IPS DF 4.7 (cell line): Measurements from ENCODE around the gene PCGF5.
"Not testable (repeated sequence)": the region's sequence is repeated elsewhere in the genome, so short reads cannot be mapped to it uniquely, and the experiment has no call there.

Experiments used
- DNase-seq: peaks from one replicate; pipeline ENCODE4 v3.0.0-alpha.2; 2013; ENCODE audit warnings: low spot score; ENCODE audit errors: extremely low read depth

PCGF5 gene

GRCh38 chr10:91284486-91285090 lies 64.1 kb downstream of the PCGF5 start:
- no peak for DNase-seq

- DNase-seq: no peak
These were observed 66.1 kb downstream of the PCGF5 start for GRCh38 chr10:91286572-91286971.

DNA sequence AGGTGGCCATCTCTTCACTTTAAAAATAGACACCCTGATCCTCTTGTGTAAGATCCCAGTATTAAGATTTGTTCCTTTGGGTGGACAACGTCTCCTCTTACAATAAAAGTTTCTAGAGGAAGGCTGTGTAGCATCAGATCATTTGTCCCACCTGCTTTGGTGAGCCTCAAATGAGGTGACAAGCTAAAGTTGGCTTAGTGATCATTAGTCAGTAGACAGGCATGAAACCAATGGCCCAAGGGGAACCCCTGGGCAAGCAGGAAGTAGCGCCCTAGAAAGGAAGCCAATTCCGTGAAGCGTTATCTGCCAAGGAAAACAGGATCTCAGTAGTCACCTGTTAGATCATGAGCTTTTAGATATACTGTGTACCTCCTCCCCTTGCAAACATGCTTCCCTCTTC lies 66.8 kb downstream of the PCGF5 start:
- DNase-seq: no peak

- DNase-seq: no peak
These were observed 67.4 kb downstream of the PCGF5 start for GRCh38 chr10:91287912-91288311.

DNA sequence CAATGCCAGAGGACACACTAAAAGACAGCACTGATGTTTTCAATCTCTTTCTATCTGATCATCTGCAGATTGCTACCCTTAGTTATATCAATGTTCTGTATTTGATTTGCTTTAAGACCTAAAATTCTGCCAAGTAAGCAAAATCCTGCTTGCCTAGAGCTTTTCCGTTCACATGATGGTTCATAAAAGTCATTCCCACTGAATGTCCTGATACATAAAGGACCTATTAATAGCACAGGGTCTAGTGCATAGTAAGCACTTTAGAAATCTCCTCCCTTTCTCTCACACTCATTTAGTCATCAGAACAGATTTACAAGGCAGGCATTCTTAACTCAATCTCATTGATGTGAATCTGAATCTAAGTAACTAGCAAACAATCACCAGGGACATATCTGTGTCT lies 68.8 kb downstream of the PCGF5 start:
- DNase-seq: no peak

- DNase-seq: no peak
These were observed 70.1 kb downstream of the PCGF5 start for GRCh38 chr10:91290607-91291006.

DNA sequence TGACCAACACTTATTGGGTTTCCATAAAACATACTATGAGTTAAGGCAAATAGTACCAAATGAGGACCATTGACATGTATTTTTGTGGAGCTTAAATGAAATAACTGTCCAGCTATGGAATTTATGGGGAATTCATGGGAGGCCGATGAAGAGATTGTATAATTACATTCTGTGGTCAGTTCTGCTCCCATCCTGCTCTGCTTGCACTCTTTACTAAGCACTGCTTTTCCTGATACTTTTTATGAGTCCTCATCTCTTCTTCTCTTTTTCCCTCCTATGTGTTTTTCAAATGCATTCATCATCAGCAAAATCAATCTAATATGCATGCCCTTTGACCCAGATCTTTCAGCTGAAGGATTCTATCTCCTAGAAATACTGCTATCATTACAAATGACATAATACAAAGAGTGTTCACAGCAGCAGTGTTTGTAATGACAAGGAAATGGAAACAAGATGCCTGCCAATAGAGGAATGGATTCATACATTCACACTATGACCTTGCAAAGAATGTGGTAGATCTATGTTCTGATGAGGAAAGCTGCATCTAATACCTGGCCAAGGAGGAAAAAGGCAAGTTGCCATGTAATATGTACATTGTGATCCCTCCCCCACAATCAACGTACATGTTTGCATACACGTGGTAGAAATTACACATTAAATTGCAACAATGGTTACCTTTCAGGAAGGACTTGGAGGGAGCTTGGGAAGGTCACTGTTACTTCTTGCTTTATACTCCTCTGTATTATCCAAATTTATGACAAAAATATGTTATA lies 73.9 kb downstream of the PCGF5 start:
- DNase-seq: no peak

DNA sequence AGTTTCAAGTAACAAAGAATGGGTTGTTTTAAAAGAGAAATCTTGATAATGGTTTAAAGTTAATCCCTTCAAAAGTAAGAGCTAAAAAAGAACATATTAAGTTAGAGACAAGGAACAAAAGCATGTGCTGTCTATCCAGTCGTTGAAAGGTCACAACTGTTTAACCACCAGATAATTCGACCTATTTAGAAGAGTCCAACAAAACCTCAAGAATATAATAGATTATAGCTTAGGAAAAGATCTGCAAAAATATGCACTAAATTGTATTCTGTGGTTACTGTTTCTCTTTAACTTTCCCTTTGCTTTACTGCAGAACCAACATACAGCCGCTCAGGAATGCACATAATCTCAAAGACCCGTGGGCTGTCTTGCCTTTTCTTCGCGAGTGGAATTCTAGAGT lies 74.9 kb downstream of the PCGF5 start:
- DNase-seq: no peak

DNA sequence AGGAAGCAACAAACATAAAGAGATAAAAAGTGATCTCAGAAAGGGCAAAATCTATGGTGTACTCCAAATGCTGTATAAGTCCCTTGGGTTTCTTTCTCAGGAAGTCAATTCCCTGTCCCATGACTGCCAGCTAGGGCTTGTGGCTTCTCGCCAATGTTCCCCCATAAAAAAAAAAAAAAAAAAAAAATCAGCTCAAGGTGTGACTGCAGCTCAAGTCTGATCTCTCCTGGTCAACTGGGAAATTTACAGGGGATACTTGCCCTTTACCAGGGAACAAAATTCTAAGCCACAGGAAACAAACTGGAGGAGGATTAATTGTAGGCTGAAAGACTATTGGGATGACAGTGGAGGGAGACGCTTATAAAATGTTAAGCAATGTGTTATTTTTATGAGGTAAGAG lies 76.0 kb downstream of the PCGF5 start:
- DNase-seq: no peak

DNA sequence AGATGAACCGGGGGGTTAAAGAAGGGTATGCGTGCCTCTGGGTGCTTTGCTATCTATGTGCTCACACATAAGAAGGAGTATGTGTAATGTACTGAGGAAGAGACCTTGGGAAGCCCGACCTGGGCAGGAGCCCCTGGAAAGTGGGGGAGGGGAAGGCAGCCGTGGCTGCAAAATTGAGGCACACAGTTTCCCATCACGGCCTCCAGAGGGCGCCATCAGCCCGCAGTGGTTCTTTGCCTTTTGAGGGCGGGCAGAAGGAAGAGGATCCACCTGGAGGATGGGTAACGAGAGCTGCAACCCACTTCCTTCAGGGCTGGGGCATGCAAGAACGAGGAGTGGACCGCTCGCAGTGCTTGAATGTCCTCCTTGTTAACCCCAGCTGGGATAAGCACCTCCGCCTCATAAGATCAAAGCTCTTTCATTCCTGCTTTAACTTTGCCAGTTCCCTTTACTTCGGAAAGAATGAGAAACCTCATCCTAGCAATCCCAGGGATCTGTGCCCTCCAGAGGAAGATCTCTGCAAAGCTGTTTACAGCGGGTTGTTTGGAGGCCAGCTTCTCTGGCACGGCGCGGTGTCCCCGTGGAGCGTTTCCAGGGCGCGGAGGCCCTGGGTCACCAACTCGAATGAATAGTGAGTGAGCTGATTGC lies 77.9 kb downstream of the PCGF5 start:
- peak; percentile 72 for DNase-seq

DNA sequence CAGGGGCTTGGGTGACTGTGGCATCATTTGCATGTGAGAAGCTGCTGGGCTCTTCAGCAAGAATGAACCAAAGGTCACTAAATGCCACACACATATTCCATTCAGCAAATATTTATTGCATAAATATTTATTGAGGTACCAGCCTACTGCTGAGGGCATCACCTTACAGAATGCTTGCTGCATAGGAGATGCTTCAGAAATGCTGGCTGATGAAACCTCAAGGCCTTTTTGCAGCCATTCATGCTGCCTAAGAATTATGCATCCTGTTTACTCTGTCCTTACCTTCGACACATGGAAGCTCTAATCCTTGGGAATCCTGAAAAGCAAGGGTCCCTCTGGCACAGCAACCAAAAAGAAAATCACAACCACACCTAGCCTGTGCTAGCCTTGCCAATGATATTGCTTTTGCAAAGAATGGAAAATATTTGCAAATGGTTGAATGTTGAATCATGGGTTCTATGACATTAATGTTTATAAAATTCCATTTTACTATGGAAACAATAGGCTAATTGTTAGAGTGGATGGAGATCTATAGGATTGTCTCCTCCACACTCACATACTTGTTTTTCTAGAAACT lies 79.6 kb downstream of the PCGF5 start:
- no peak for DNase-seq

DNA sequence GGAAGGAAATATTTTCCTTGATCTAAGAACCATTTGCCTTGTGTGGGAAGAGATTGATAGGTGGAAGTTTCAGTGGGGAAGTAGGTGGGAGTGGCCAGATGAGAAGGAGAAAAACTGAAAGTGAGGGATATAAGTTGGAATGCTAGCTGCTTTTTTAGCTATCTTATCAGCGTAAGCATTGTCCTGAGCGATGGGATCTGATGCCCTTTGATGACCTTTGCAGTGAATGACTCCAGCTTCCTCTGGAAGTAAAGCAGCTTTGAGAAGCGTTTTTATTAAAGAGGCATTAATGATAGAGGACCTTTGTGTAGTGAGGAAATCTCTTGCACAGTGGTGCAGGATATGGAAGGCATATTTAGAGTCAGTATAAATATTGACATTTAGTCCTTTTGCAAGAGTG lies 82.5 kb downstream of the PCGF5 start:
- not testable (repeated sequence) for DNase-seq

- DNase-seq: not testable (repeated sequence)
These were observed 85.5 kb downstream of the PCGF5 start for GRCh38 chr10:91305979-91306378.

- no peak for DNase-seq
These were observed 87.0 kb downstream of the PCGF5 start for GRCh38 chr10:91307489-91307888.

DNA sequence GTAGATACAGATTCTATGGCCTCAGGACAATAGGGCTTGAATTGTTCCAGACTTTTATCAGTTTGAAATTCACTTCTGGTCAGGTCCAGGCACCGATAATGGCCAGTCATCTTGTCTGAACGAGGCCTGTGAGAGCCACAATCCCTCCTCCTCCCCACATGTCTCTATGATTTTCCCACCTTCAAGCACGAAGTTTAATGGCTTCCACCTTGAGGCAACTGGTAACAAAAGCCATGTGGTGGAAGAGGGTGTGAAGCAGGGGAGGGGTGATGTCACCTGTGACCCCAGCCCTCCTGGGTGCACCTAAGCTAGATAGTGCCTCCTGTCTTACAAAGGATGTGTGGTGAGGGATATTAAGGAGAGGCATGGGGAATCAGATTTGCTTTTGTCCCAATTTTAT lies 89.2 kb downstream of the PCGF5 start:
- no peak for DNase-seq

GRCh38 chr10:91311601-91312381 lies 91.3 kb downstream of the PCGF5 start:
- DNase-seq: no peak

- no peak for DNase-seq
These were observed 91.9 kb downstream of the PCGF5 start for GRCh38 chr10:91312382-91312733.

DNA sequence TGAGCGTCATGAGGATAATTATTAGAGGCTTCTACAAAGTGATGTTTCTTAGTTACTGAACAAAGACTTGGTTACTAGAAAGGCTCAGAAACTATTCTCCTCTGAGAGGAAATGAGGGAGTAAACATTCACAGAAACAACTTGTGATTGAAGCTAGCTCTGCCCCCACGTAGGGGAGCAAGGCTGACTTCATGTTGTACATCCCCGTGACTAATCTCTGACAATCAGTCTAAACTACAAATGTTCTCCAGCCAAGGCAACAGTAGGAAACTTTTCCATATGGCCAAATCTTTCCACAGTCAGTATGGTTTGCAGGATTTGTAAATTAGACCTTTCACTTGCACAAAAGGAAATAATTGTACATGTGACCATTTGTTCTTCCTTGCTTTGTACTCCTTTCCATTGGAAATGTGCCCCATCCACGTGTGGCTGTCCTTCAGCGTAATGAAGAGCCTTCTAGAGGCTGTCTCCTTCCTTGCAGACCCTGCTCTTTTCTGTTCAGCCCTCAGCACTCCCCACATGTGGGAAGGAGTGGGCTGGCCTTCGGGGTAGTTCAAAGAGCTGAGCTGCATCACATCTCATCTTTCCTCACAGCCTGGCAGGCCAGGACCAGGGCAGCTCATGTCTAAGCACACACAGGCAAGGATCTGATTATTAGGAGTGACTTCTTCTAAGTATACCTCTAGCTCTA lies 93.5 kb downstream of the PCGF5 start:
- no peak for DNase-seq

DNA sequence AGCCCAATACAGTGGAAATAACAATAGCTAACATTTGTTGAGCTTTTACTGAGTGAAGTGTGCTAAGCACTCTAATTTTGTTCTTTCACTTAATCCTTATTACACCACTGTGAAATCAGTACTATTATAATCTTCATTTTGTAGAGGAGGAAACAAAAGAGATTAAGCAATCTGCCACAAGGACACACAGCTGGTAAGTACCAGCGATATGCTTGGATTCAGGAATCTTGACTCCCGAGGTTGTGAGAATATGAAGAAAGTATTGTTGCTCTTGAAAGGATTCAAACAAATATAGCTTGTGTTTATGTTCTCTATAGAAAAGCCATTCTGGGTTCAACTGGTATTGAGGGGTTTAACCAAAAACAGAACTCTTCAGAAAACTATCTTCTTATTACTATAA lies 96.0 kb downstream of the PCGF5 start:
- no peak for DNase-seq

GRCh38 chr10:91317541-91317940 lies 97.1 kb downstream of the PCGF5 start:
- no peak for DNase-seq

DNA sequence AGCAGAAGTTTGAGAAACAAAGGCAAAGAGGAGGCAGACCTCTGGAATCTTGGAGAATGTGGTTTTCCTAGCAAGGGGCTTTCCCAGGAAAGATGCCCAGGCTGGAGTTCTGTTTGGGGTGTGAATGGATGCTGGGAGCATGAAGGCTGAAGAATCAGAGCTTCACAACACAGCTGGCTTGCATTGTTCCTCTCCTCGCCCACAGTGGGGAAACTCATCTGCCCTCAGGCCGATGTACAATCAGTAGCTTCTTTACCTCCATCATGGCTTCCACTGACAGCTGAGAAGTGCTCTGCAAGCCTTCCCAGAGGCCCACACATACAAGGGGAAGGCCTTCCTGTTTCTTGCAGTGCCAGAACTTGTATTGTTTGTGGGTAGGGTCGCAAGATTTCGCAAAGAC lies 98.9 kb downstream of the PCGF5 start:
- DNase-seq: no peak
